Measurements from ENCODE around the gene ZNF746.

The ZNF746 gene

GRCh38 chr7:149450821-149451220 lies 46.8 kb downstream of the ZNF746 start:
- H3K9me3 ChIP-seq (ENCODE audit: control insufficient read depth, insufficient read depth, low read depth, low read length), result no peaks in the 10 kb centered on the region
- POLR2A ChIA-PET, result no interaction called here
- H3K4me3 ChIP-seq (ENCODE audit: low read depth, low read length), result no peak overlapping the region
- no peaks in the 10 kb centered on the region for H3K4me1 ChIP-seq (ENCODE audit: control insufficient read depth, insufficient read depth, low read length)
- TF ChIP-seq GFI1B (tag by site-specific recombination; IDR thresholded peaks at IDR 0.05) (no peak), ZNF624 (tag by site-specific recombination; IDR thresholded peaks at IDR 0.05) (no peak), ZNF274 (IDR thresholded peaks at IDR 0.05; ENCODE audit: low read length) (no peak), ZNF274 (tag by site-specific recombination; IDR thresholded peaks at IDR 0.05; ENCODE audit: borderline replicate concordance) (no peak), ZNF24 (tag by site-specific recombination; IDR thresholded peaks at IDR 0.05) (no peak), GLI4 (tag by site-specific recombination; IDR thresholded peaks at IDR 0.05) (no peak), ZNF707 (tag by site-specific recombination; IDR thresholded peaks at IDR 0.05) (no peak), ZNF513 (tag by site-specific recombination; IDR thresholded peaks at IDR 0.05) (no peak), ZNF530 (tag by site-specific recombination; IDR thresholded peaks at IDR 0.05; ENCODE audit: low read depth) (no peak), PRDM2 (tag by site-specific recombination; IDR thresholded peaks at IDR 0.05; ENCODE audit: borderline replicate concordance) (no peak), ZNF501 (tag by site-specific recombination; IDR thresholded peaks at IDR 0.05) (no peak), ZNF169 (tag by site-specific recombination; IDR thresholded peaks at IDR 0.05) (no peak), IKZF3 (tag by site-specific recombination; IDR thresholded peaks at IDR 0.05) (no peak), KLF17 (tag by site-specific recombination; IDR thresholded peaks at IDR 0.05) (no peak), ZNF155 (tag by site-specific recombination; IDR thresholded peaks at IDR 0.05) (no peak), SP2 (tag by site-specific recombination; IDR thresholded peaks at IDR 0.05) (no peak), TSHZ1 (tag by site-specific recombination; IDR thresholded peaks at IDR 0.05; ENCODE audit: borderline replicate concordance) (no peak)
- H3K36me3 ChIP-seq (ENCODE audit: control insufficient read depth in 2 of 2, insufficient read depth in 1 of 2, low read length in 2 of 2), result peaks cover 24 to 83% of the 10 kb centered on the region in 2 experiments
- CTCF ChIA-PET, result no interaction called here
- no peak overlapping the region for H3K27ac ChIP-seq (ENCODE audit: extremely low read depth, low read depth, low read length)
